A172 (cell line): ENCODE results near the gene TKFC. TPM values are rescaled to one million over a fixed set of nuclear protein-coding genes. Genes with fewer than 3 reads are reported as not detected.

ENCODE experiments used
- DNase-seq: peaks from one replicate; pipeline ENCODE4 v3.0.0-alpha.2; 2015; ENCODE audit warnings: low spot score
- total RNA-seq: library from RNA; depleted of rRNA; stranded (reverse); fragments of >200 nt; shearing (Covaris generic); gene quantifications from 2 replicates; pipeline ENCODE4 v1.2.3, GENCODE V29; 2014; rRNA removed

TKFC gene, protein sequence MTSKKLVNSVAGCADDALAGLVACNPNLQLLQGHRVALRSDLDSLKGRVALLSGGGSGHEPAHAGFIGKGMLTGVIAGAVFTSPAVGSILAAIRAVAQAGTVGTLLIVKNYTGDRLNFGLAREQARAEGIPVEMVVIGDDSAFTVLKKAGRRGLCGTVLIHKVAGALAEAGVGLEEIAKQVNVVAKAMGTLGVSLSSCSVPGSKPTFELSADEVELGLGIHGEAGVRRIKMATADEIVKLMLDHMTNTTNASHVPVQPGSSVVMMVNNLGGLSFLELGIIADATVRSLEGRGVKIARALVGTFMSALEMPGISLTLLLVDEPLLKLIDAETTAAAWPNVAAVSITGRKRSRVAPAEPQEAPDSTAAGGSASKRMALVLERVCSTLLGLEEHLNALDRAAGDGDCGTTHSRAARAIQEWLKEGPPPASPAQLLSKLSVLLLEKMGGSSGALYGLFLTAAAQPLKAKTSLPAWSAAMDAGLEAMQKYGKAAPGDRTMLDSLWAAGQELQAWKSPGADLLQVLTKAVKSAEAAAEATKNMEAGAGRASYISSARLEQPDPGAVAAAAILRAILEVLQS
- 34.7 and 45.9 TPM in 2 replicates for total RNA-seq

DNA sequence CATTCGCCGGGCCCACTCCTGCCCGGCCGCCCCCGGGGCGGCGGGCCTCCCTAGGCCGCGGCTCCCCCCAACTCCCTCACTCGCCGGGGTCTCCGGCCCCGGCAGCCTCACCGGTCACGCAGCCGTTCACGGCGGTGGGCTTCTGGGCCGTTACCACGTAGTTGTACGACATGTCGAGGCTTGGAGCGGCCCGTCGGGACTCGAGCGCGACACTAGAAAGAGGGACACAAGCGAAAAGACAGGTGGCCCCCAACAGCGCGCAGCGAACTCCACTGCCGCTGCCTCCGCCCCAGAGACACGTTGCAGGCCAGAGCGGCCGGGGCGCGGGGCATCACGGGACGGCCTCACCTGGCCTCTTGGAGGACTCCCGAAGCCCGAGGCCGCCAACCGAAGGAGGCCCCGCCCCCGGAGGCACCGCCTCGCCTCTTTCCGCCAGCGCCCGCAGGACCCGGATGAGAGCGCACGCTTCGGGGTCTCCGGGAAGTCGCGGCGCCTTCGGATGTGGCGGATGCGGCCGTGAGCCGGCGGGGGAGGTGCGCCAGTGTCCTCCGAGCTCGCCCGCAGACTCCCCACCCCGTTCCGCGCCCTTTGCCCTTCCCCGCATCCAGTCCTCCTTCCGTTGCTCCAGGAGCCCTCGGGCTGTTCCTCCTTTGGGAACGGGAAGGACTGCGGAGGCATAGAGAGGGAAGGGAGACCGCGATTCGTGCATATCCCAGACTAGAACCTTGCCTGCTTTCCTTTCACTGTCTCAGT is at the start of gene TKFC, which contains the start of gene DDB1:
TKFC (plus strand) TSS at position 432 of the 753 bp plus-strand sequence. CDS start 1,501 bp downstream, outside the sequence.
DDB1 (minus strand) TSS at position 309 of the 753 bp plus-strand sequence; CDS start at position 172, 137 bp downstream.
- DNase-seq: peak; percentile 78

DNA sequence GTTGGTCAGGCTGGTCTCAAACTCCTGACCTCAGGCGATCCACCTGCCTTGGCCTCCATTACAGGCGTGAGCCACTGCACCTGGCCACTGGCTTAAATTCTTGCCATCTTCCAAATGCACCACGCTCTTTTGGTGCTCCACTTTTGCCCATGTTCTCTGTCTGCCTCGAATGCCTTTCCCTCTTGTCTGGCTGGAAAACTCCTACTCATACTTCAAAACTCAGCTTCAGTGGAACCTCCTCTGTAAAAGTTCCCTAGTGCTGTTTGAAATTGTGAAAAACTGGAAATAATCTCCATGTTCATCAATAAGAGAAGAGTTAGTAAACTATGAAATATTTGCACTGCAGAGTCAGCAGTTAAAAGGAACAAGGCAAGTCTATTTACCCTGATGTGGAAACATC is 49.4 kb upstream of the TKFC start:
- DNase-seq: no peak

DNA sequence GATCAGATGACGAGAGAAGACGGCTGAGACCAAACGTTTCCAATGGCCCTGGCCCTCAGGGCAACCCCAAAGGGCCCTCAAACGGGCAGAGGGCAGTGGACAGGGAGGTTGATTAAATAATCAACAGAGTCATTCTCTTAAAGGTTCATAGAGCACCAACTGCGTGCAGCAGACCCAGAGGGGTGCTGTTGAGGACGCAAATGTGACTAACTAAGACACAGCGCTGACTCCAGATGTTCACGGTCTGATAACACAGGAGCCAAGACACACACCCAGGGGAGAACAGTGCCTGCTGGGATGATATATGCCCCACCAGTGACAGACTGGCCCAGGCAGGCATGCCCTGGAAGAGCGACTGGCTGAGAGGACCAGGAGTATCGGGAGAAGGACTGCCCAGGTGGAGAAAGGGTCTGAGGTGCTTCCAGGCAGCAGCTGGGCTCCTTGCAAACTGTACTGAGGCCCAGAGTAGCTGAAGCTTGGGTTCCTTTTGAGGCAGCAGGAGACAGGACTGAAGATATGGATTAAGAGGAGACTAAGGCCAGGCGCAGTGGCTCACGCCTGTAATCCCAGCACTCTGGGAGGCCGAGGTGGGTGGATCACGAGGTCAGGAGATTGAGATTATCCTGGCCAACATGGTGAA is 45.6 kb upstream of the TKFC start:
- no peak for DNase-seq

DNA sequence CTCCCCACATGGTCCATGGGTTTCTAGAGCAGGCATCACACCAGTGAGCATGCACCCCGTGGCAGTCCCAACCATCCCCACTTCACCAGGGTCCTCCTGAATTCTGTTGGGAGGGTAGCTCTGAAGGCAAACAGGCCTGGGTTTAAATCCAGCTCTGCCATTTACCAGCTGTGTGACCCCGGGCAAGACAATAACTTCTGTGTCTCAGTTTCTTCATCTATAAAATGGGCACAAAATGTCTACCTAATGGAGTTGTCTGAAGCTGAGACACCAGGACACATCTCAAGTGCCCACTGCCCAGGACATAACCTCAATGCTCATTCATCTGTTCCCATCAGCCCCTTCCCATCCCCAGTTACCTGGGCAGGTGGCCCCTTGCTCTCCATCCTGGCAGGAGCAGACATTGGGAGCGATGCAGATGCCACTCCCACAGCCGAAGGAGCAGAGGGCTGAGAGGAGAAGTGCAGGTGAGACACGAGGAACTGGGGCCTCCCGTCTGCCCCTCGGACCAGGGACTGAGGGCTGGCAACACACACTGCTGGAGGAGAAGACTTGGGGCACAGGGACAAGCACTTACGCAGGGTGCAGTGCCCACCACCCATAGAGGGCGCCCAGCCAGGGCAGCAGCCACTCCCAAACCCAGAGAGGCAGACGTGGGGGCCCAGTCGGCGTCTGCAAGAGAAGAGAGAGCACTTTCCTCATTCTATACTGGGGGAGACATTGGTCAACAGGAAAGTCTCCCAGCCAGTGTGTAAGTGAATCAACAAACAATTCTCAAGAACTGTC is 41.9 kb upstream of the TKFC start:
- DNase-seq: no peak

DNA sequence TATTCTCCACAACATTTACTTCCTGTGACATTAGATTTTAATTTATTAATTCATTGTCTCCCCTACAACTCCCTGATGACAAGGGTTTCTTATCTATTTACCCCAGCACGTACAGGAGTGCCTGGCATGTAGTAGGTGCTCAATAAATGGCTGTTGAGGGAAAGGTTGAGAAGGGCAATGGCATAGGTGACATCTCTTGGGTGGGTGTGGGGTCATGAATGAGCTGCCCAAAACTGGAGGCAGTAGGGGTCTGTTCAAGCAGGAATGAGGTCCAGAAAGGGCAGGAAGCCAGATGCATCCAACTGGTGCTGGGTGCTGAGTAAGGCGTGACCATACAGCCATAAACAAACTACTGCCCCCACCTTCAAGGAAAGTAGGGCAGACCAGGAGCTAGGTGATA is 40.7 kb upstream of the TKFC start:
- DNase-seq: no peak

DNA sequence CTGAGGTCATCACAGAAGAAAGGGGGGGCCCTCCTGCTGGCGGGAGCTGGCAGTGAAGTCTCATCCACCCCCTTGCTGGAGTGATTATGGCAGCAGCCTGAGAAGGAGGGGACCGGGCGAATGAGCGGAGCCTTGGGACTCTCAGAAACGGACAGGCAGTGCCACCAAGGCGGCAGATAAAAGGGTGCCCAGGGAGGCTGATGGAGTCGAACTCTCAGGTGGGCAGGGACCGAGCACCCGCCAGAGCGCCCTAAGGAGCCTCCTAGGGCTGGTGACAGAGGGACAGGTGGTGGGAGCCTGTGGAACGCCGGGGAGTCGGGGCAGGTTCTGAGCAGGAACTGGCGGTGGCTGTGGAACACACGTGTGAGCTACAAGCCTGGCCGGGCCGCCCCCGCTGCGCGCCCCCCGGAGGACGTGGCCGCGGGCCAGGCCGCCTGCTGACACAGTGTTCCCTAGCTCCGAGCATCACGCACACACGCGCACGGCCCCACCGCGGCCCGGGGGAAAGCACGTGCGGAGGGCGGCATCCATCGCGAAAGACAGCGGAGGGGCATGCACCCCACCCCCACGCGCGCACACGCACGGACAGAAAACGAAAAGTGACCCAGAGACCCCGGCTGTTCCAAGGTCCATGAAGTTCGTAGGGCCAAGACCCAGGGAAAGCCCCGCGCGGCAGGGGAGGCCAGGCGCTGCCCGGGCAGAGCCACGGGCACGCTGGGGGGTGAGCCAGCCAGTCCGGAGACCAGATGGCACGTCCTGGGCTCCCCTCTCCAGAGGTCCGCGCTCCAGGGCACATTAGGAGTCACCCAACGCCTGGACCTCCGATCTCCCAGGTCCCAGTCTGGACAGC is 38.9 kb upstream of the TKFC start:
- no peak for DNase-seq

DNA sequence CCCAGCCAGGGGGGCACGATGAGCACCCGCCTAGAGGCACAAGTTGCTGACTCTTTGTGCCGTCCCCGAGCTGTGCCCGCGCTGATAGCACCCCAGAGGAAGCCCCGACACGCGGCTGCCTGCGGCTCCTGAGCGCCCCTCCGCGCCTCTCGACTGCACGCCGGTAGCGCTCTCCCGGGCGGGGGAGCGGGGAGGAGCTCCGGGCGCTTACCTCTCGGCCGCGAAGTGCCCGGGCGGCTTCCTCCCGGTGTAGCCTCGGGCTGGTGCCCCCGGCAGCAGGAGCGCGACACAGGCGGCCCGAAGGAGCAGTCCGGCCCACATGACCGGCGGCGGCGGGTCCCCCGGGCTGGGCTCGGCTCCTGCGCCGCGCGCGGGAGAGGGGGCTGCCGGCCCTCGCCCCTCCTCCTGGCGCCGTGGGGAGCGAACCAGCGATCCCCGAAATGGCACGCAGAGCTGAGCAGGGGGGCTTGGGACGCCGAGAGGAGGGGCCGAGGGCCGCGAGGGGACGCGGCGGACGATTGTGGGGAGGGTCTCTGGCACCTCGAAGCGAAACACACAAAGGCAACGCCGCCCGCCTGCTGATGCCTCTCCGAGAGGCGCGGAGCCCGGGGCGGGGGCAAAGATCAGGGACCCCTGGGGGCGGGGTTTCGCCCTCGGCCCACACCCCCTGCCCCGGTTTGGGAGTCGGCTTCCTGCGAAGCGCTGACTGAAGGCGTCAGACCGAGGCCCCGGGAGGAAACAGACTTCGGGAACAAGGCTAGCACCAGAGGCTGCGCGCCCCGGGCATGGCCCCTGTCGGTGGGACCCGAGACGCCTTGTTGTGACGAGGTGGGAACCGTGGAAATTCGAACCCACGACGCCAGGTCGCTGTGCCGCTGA is 38.1 kb upstream of the TKFC start, which contains the start of gene VWCE:
VWCE (minus strand) TSS at position 600 of the 879 bp plus-strand sequence; CDS start at position 321, 279 bp downstream.
- DNase-seq: no peak

DNA sequence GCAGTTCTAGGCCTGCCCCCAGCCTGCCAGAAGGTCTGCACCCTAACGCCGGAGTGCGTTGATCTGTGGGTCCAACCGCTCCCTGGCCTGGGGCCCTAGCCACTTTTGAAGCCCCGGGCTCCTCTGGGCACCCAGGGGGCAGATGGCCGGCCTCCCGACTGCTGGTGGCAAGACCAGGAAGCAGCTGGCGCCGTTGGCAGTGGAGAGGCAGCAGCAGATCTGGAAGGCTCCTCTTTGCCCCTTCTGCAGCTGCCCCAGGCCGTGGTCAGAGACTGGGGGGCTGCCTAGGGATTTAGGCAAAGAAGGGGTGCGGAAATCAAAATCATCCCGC is 37.5 kb upstream of the TKFC start:
- DNase-seq: no peak

DNA sequence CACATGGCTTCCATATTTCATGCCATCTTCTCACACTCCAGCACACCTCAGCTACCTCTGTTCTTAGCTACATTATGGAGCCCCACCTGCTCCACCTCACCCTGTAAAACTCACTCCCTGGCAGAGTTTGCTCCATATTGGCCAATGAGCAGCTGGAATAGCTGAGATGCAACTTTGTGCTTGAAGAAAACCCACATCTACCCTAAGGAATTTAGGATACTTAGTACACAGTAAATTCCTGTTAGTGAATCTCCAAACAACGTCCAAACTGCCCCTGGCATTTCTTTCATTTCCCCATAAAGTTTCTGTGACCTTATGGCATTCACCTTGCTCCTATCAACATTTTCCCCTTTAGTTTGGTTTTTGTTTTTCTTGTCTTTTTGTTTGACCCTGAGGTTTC is 35.7 kb upstream of the TKFC start:
- no peak for DNase-seq

DNA sequence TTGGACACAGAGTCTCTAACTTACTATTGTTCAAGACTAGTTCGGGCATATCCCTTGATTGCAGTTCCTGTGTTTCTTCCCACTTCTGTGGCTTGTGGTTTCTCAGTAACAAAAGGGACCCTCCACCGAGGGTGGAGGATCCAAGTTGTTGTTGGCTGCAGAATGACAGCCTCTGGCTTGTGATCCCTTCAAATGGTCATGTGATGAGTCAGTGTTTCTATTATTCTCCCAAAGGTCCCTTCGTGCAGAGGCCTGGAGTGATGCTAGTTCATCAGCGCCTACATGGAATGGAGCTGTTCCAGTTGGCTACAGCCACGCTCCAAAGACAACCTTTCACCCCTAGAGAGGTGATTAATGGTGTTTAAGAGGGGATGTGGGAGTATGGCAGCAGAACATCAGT is 35.3 kb upstream of the TKFC start:
- DNase-seq: peak; percentile 67

DNA sequence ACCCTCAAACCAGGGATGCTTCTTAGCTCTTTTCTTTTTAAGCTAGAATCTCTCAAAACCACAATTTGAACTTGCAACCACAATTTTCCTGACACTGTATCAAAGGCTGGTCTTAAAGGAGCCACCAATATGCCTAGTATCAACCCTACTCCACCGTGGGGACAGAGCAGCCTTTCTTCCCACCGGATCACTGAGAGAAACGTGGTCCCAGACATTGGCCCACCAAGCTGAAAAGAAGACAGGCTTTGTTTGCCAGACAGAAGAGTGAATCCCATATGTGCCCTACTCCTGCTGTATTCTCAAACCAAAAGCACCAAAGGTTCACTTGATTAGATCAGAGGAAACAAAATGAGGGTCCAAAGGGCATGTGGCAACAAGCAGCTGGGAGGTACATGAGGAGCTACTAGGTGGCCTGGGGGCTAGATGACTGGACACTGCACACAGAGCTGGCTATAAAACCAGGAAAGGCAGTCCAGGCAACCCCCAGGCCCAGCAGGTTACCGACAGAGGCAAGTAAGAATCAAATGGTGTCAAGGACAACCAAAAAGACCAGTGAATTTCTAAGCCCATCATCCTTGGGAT is 34.3 kb upstream of the TKFC start:
- no peak for DNase-seq

DNA sequence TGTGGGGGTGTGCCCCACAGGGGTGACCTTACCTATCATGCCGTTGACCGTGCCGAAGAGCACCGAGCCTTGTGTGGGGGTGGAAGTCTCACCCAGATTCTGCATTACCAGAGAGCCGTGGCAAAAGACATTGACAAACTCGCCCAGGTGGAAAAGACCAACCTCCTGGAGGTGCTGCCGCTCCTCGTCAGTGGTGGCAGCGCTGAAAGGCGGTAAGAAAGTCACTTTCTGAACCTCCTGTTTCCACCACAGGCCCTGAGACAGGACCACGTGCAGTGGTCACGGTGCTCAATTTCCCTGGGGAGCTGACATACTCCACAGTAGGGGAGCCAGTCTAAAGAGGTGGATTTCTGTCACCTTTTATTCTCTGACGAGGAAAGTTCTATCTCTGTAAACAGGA is 30.5 kb upstream of the TKFC start:
- DNase-seq: no peak

DNA sequence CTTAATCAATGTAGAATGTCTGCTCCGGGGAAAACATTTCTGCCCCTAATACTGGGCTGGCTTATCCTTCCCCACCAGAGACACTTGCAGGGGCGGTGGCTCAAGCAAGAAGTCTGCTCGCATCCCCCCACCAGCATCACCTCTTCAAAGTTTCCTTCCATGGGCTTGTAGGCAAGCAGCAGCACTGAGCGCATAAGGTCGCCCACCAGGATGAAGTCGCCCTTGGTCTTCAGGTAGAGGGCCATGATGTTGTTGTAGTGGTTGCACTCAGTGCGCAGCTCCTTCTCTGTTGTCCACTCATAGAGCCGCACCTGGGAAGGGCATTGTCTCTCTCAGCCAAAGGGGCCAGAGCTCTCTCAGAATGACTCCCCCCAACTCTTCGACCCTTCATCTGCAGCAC is 29.3 kb upstream of the TKFC start:
- DNase-seq: no peak

DNA sequence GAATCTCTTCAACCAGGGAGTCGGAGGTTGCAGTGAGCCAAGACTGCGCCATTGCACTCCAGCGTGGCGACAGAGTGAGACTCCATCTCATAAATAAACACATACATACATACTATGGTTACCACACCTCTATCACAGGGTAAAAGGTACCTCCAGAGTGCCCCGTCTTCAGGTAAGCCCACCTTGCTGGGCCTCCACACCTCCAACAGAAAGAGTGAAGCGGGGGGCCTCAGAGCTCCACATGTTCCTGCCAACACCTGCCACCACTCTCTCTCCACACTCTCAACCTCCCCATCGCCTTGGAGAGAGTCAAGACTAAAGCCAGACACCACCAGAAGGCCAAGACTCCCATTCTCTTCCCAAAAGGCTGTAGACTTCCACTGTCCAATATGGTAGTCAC is 27.6 kb upstream of the TKFC start:
- DNase-seq: no peak

DNA sequence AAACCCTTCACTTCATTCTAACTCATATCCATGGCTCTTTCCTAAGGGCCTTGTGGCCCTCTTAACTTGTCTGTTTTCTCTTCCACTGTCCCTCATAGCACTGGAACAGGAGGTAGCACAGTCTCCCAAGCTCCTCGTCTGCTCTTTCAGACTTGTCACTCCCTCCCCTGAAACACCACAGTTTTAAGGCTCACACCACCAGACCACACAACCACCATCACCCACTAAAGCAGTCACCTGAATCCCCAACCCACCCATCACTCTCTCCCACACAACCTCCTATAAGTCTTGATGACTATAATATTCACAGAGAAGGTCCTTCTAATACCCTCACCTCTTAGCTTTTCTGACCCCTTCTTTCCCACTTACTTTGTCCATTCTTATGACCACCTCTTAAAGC is 26.8 kb upstream of the TKFC start:
- DNase-seq: no peak

DNA sequence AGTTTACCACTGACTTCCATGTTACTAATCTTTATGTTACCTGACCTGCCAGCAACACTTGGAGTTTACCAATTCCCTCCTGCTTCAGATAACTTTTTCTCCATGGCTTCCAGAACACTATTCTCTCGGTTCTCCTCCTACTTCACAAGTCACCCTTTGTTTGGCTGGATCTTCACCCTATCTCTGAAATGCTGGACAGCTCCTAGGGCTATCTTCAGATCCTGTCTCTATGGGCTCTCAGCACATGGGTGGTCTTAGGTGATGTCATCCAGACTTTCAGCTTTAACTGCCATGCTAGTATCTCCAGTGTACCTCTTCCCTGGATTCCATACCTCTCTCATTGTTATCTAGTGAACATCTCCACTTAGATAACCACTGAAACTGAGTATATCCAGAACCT is 25.7 kb upstream of the TKFC start:
- no peak for DNase-seq

DNA sequence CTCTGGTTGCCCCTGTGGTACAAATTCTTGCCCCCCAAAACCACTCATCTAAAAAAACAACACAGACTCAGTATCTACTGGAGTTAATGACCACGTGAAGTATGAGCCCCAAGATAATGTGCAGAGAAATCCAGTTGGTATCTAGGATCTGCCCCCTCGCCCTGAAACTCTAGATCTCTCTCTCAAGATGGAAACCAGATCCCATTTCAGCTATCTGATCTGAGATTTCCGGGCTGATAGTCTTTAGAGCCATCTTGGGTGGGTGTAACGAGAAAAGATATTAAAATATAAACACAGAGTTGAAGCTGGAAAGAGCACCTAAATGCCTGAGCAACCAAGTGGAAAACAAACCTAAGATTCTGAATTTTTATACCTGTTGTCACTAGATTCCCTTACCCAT is 23.9 kb upstream of the TKFC start:
- DNase-seq: no peak

DNA sequence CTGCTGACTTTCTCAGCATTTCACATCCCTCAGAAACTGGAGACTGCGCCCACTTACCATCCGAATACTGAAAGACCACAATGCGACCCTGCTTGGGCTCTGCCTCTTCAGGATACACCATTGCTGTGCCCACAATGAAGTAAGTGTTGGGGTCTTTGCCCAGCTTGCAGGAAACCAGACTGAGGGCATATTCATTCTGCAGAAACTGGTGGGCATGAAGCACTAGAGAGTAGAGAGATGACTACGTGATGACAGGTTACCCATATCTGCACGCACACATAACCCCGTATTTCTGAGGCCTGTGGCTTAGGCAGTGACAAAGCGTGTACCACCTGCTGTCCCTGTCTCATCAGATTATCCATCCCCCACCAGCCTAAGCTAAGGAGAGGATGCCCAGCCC is 23.3 kb upstream of the TKFC start:
- no peak for DNase-seq

DNA sequence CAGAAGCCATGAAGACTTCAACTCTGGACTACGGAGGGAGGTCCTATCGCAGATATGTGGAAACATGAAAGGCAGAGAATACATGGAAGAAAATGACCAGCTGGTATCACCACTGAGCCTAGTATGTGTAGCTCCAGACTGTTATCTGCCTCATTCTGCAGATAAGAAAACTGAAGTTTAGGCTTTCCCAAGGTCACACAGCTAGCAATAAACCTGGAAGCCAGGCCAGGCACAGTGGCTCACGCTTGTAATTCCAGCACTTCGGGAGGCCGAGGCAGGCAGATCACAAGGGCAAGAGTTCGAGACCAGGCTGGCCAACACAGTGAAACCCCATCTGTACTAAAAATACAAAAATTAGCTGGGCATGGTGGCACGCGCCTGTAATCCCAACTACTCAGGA is 22.3 kb upstream of the TKFC start:
- no peak for DNase-seq
